ENCODE results near the gene ST8SIA4. TPM values are rescaled to one million over a fixed set of nuclear protein-coding genes. Genes with fewer than 3 reads are reported as not detected.

ST8SIA4 gene
- total RNA-seq, 1 donor from 2014 or later: 5.9 TPM

GRCh38 chr5:100855937-100856430, 47.1 kb downstream of the ST8SIA4 start:
- no peak for DNase-seq (ENCODE audit: low read depth, low spot score)
- H3K9me3 Mint-ChIP-seq: no peaks in the 10 kb centered on the region
- no peaks in the 10 kb centered on the region for H3K36me3 Mint-ChIP-seq (ENCODE audit: low read depth)
- no peaks in the 10 kb centered on the region for H3K27me3 Mint-ChIP-seq (ENCODE audit: low read depth)
- TF ChIP-seq CTCF (conservative IDR thresholded peaks at IDR 0.05): no peak
- H3K27ac Mint-ChIP-seq (ENCODE audit: unreplicated experiment): no peak overlapping the region
- no peak overlapping the region for H3K4me3 Mint-ChIP-seq
- H3K4me1 Mint-ChIP-seq: no peaks in the 10 kb centered on the region

GRCh38 chr5:100855295-100855694, 47.8 kb downstream of the ST8SIA4 start:
- Mint-ChIP-seq H3K27me3 (ENCODE audit: low read depth) (no peaks in the 10 kb centered on the region), H3K4me3 (no peak overlapping the region), H3K36me3 (ENCODE audit: low read depth) (no peaks in the 10 kb centered on the region), H3K27ac (ENCODE audit: unreplicated experiment) (no peak overlapping the region), H3K4me1 (no peaks in the 10 kb centered on the region), H3K9me3 (no peaks in the 10 kb centered on the region)
- no peak for DNase-seq (ENCODE audit: low read depth, low spot score)
- TF ChIP-seq CTCF (conservative IDR thresholded peaks at IDR 0.05): no peak

GRCh38 chr5:100854591-100854990, 48.5 kb downstream of the ST8SIA4 start:
- TF ChIP-seq CTCF (conservative IDR thresholded peaks at IDR 0.05): no peak
- no peaks in the 10 kb centered on the region for H3K4me1 Mint-ChIP-seq
- H3K4me3 Mint-ChIP-seq: no peak overlapping the region
- no peak overlapping the region for H3K27ac Mint-ChIP-seq (ENCODE audit: unreplicated experiment)
- H3K36me3 Mint-ChIP-seq (ENCODE audit: low read depth): no peaks in the 10 kb centered on the region
- no peaks in the 10 kb centered on the region for H3K27me3 Mint-ChIP-seq (ENCODE audit: low read depth)
- H3K9me3 Mint-ChIP-seq: no peaks in the 10 kb centered on the region
- DNase-seq (ENCODE audit: low read depth, low spot score): no peak

GRCh38 chr5:100853582-100853981, 49.5 kb downstream of the ST8SIA4 start:
- Mint-ChIP-seq H3K27ac (ENCODE audit: unreplicated experiment) (no peak overlapping the region), H3K27me3 (ENCODE audit: low read depth) (no peaks in the 10 kb centered on the region), H3K36me3 (ENCODE audit: low read depth) (no peaks in the 10 kb centered on the region), H3K9me3 (no peaks in the 10 kb centered on the region), H3K4me3 (no peak overlapping the region), H3K4me1 (no peaks in the 10 kb centered on the region)
- TF ChIP-seq CTCF (conservative IDR thresholded peaks at IDR 0.05): no peak
- no peak for DNase-seq (ENCODE audit: low read depth, low spot score)

- Mint-ChIP-seq H3K27me3 (ENCODE audit: low read depth) (no peaks in the 10 kb centered on the region), H3K4me1 (no peaks in the 10 kb centered on the region), H3K36me3 (ENCODE audit: low read depth) (no peaks in the 10 kb centered on the region), H3K9me3 (no peaks in the 10 kb centered on the region), H3K4me3 (no peak overlapping the region), H3K27ac (ENCODE audit: unreplicated experiment) (no peak overlapping the region)
- no peak for DNase-seq (ENCODE audit: low read depth, low spot score)
- TF ChIP-seq CTCF (conservative IDR thresholded peaks at IDR 0.05): no peak
These were observed 50.1 kb downstream of the ST8SIA4 start for GRCh38 chr5:100852988-100853449.

Data from neural crest cell (in vitro differentiated cells).